Osteoblast (primary cell): ENCODE results near the gene CCDC30. TPM values are rescaled to one million over a fixed set of nuclear protein-coding genes. Genes with fewer than 3 reads are reported as not detected.

ENCODE experiments used
- DNase-seq: peaks from one replicate; pipeline ENCODE4 v3.0.0; 2011; ENCODE audit warnings: low spot score, mixed read lengths; ENCODE audit not compliant: insufficient read length; ENCODE audit errors: missing footprints
- H2AFZ ChIP-seq: 2 replicates; pipeline ENCODE4 v1.6.0; 2011; ENCODE audit warnings: mild to moderate bottlenecking, low read length
- H3K27ac ChIP-seq: 2 replicates; pipeline ENCODE4 v1.5.1; 2011; ENCODE audit warnings: mild to moderate bottlenecking, low read depth, low read length, moderate library complexity
- H3K27me3 ChIP-seq: 2 replicates; pipeline ENCODE4 v1.6.0; 2012; ENCODE audit warnings: mild to moderate bottlenecking, control low read depth, inconsistent platforms, low read length, moderate library complexity; ENCODE audit not compliant: insufficient read depth
- H3K36me3 ChIP-seq: 2 replicates; pipeline ENCODE4 v1.5.1; 2011; ENCODE audit warnings: mild to moderate bottlenecking, low read length, control low read depth, moderate library complexity; ENCODE audit not compliant: insufficient read depth
- H3K4me1 ChIP-seq: 2 replicates; pipeline ENCODE4 v1.5.1; 2011; ENCODE audit warnings: mild to moderate bottlenecking, low read length, control low read depth, moderate library complexity; ENCODE audit not compliant: insufficient read depth
- H3K4me2 ChIP-seq: 2 replicates; pipeline ENCODE4 v1.6.0; 2011; ENCODE audit warnings: mild to moderate bottlenecking, low read length; ENCODE audit not compliant: insufficient read depth
- H3K4me3 ChIP-seq: fragments of 200-600 bp; sonication (generic); 3 replicates; pipeline ENCODE4 v1.5.1; 2012; ENCODE audit warnings: mild to moderate bottlenecking, low read length, inconsistent platforms; ENCODE audit not compliant: insufficient read depth
- H3K79me2 ChIP-seq: 2 replicates; pipeline ENCODE4 v1.6.0; 2012; ENCODE audit warnings: mild to moderate bottlenecking, low read length, control low read depth, inconsistent platforms; ENCODE audit not compliant: insufficient read depth
- H3K9me3 ChIP-seq: 2 replicates; pipeline ENCODE4 v1.5.1; 2011; ENCODE audit warnings: low read depth, low read length, control low read depth
- H4K20me1 ChIP-seq: 2 replicates; pipeline ENCODE4 v1.6.0; 2012; ENCODE audit warnings: mild to moderate bottlenecking, low read length, control low read depth; ENCODE audit not compliant: insufficient read depth
- CTCF ChIP-seq: IDR thresholded peaks from 2 replicates; pipeline ENCODE4 v1.5.1; 2011; ENCODE audit warnings: mild to moderate bottlenecking, low read depth, low read length, moderate library complexity; ENCODE audit errors: extremely low read depth
- total RNA-seq: library from RNA; depleted of rRNA; stranded (reverse); fragments of >200 nt; gene quantifications from 2 replicates; pipeline ENCODE4 v1.2.3, GENCODE V29; 2012

The CCDC30 gene
- total RNA-seq, 1 donor: 4.0 TPM

GRCh38 chr1:42639116-42639515 is 176.0 kb downstream of the CCDC30 start:
- H3K27me3 ChIP-seq: no peaks in the 10 kb centered on the region
- no peaks in the 10 kb centered on the region for H3K79me2 ChIP-seq
- no peak for TF ChIP-seq CTCF
- peak; percentile 6 for DNase-seq
- no peak overlapping the region for H3K27ac ChIP-seq
- H3K9me3 ChIP-seq: no peaks in the 10 kb centered on the region
- no peaks in the 10 kb centered on the region for H4K20me1 ChIP-seq
- H3K4me2 ChIP-seq: no peak overlapping the region
- H3K36me3 ChIP-seq: no peaks in the 10 kb centered on the region
- H2AFZ ChIP-seq: no peak overlapping the region
- peaks cover 5% of the 10 kb centered on the region for H3K4me1 ChIP-seq
- no peak overlapping the region for H3K4me3 ChIP-seq

- Histone ChIP-seq H3K36me3 (no peaks in the 10 kb centered on the region), H3K79me2 (no peaks in the 10 kb centered on the region), H3K27me3 (no peaks in the 10 kb centered on the region), H3K4me2 (no peak overlapping the region), H3K9me3 (no peaks in the 10 kb centered on the region), H3K27ac (no peak overlapping the region), H4K20me1 (no peaks in the 10 kb centered on the region), H2AFZ (no peak overlapping the region), H3K4me3 (no peak overlapping the region), H3K4me1 (no peaks in the 10 kb centered on the region)
- no peak for TF ChIP-seq CTCF
- no peak for DNase-seq
These were observed 183.0 kb downstream of the CCDC30 start for GRCh38 chr1:42646056-42646455.

- Histone ChIP-seq H2AFZ (peak overlapping the region; percentile 30), H3K4me3 (no peak overlapping the region), H4K20me1 (no peaks in the 10 kb centered on the region), H3K4me2 (peak overlapping the region; percentile 85), H3K9me3 (no peaks in the 10 kb centered on the region), H3K4me1 (peaks cover 12% of the 10 kb centered on the region), H3K36me3 (peaks cover 11% of the 10 kb centered on the region), H3K27ac (no peak overlapping the region), H3K79me2 (peaks cover 22% of the 10 kb centered on the region), H3K27me3 (no peaks in the 10 kb centered on the region)
- no peak for DNase-seq
- no peak for TF ChIP-seq CTCF
These were observed 194.1 kb downstream of the CCDC30 start for GRCh38 chr1:42657201-42657600.

GRCh38 chr1:42657981-42658876 is 195.1 kb downstream of the CCDC30 start, which contains the start of gene PPIH:
Gene PPIH, plus strand, starts transcription at chr1:42658423. Its CDS starts 24 bp downstream, at chr1:42658447.
- Histone ChIP-seq H2AFZ (peak within 1 kb of the TSS; percentile 99), H3K4me3 (peak within 1 kb of the TSS; percentile 79), H3K36me3 (peaks cover 11% of the 10 kb centered on the region), H3K9me3 (no peaks in the 10 kb centered on the region), H3K27ac (peak within 1 kb of the TSS; percentile 36), H3K4me2 (peak within 1 kb of the TSS; percentile 85), H3K4me1 (peaks cover 12% of the 10 kb centered on the region), H4K20me1 (no peaks in the 10 kb centered on the region), H3K27me3 (no peaks in the 10 kb centered on the region), H3K79me2 (peaks cover 22% of the 10 kb centered on the region)
- peak; percentile 94 for DNase-seq
- TF ChIP-seq CTCF: peak; percentile 6
